Stimulated activated CD8-positive, alpha-beta memory T cell treated with anti-CD3 and anti-CD28 coated beads, Interleukin-12 subunit alpha, Interleukin-12 subunit beta, amount 100 ng/mL, for 24 hours (primary cell): Measurements from ENCODE around the gene SCRN3.
"Not testable (repeated sequence)": the region's sequence is repeated elsewhere in the genome, so short reads cannot be mapped to it uniquely, and the experiment has no call there.

ENCODE experiments used
- DNase-seq: peaks from one replicate; pipeline ENCODE4 v3.0.0-alpha.2; 2020; ENCODE audit errors: extremely low read depth

SCRN3 gene

DNA sequence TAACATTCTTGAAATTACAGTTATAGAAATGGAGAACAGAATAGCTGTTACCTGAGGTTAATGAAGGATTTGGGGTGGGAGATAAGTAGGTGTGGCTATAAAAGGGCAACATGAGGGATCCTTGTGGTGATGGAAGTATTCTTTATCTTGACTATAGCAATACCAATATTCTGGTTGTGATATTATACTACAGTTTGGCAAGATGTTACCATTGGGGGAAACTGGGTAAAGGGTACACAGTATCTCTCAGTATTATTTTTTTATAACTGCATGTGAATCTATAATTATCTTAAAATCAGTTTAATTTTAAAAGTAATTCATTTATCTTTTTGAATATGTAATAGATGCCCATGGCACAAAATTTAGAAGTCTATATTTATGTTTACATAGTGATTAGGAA, 8.1 kb downstream of the SCRN3 start:
- no peak for DNase-seq

DNA sequence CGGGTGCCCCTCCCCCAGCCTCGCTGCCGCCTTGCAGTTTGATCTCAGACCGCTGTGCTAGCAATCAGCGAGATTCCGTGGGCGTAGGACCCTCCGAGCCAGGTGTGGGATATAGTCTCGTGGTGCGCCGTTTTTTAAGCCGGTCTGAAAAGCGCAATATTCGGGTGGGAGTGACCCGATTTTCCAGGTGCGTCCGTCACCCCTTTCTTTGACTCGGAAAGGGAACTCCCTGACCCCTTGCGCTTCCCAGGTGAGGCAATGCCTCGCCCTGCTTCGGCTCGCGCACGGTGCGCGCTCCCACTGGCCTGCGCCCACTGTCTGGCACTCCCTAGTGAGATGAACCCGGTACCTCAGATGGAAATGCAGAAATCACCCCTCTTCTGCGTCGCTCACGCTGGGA, 14.5 kb downstream of the SCRN3 start:
- DNase-seq, result not testable (repeated sequence)

DNA sequence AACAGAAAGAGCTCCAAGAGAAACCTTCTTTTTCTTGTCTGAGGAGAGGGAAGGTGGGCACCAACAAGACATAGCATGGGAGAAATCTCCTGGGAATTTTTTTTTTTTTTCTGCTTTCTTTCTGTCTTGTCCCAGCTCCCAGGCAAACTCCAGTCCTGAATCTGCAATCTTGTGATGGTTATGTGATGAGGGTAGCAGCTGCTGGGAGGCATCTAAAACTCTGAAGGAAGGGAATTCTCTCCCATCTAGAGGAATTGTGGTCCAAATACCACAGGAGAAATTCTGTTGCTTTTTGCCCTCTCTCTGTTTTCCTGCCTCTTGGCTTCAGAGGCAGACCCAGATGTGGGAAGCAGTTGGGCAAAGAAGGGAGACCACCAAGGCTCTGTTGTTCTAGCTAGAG, 16.7 kb downstream of the SCRN3 start:
- no peak for DNase-seq

DNA sequence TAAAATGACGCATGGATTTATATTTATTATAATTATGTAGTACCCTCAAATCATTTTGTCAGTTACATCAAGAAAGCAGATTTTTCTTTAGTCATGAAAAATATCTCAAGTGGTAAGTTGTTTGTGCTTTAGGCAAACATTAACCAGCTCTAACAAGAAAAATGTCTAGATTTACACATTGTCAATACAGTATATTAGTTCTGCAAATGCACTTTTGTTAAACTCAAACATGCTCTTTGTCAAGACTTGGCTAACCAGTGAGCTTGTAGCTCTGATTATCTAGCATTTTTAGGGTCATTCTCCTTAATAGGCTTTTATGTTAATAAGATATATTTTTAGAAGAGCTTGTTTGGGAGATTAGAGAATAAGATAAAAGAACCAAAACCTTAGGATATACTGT, 32.7 kb downstream of the SCRN3 start:
- no peak for DNase-seq

DNA sequence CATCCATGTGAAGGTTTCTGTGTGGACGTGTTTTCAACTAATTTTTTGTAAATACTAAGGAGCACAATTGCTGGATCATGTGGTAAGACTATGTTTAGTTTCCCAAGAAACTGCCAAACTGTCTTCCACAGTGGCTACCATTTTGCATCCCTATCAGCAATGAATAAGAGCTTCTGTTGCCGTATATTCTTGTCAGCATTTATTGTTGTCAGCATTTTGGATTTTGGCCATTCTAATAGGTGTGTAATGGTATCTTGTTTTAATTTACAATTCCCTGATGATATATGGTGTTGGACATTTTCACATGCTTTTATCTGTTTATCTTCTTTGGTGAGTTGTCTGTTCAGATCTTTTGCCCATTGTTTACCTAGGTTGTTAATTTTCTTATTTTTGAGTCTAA, 34.5 kb downstream of the SCRN3 start:
- DNase-seq, result no peak

DNA sequence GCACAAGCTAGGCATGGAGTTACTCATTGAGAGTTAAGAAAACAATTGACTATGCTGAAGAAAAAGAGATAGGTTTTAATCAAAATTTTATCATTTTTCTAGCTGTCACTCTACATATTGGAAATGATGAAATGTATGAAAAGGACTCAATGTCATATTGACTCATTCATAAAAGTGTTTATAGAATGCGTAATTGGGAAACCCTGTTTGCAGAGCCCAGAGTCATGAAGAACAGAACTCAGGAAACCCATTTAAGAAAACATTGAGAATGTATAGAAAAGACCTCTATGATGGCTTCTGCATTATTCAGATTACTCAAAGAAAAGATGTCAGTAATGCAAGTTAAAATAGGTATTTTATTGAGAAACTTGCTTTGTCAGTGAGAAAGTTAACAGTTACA, 36.4 kb downstream of the SCRN3 start:
- DNase-seq, result no peak

DNA sequence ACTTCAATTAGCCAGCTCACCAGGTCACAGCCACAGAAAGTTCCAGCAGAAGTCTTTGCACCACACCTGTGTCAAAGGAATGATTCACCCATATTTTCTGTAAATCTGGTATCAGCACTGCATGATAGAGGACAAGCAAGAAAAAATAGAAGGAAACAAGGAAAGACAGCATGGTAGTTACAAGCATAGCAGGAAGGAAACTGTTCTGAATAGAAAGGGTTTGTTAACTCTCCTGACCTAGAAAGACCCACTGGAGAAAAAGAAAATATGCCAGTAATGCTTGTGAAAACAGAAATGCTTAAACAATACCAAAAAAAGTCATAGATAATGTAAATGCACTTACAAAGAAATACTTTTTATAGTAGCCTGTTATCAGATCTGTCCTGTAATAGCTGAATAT, 40.8 kb downstream of the SCRN3 start:
- no peak for DNase-seq

DNA sequence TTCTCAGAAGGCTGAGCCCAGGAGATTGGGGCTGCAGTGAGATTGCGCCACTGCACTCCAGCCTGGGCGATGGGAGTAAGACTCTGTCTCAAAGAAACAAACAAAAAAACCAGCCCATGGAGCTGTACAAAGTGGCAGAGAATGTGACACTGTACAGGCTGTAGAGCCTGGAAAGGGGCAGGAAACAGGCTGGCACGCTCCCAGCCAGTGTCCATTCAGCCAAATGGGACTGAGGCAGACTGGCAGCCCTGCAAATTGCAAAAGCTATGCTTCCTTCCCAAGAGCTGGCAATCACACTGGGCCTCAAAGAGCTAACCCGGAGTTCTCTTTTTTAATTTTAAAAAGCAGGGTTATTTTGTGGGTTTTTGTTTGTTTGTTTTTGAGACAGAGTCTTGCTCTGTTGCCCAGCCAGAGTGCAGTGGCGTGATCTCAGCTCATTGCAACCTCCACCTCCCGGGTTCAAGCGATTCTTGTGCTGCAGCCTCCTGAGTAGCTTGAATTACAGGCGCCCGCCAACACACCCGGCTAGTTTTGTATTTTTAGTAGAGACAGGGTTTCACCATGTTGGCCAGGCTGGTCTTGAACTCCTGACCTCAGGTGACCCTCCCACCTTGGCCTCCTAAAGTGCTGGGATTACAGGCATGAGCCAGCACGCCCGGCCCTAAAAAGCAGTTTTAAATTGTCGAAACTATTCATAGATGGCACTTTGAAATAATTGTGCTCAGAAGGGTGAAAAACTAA, 42.8 kb downstream of the SCRN3 start:
- no peak for DNase-seq

DNA sequence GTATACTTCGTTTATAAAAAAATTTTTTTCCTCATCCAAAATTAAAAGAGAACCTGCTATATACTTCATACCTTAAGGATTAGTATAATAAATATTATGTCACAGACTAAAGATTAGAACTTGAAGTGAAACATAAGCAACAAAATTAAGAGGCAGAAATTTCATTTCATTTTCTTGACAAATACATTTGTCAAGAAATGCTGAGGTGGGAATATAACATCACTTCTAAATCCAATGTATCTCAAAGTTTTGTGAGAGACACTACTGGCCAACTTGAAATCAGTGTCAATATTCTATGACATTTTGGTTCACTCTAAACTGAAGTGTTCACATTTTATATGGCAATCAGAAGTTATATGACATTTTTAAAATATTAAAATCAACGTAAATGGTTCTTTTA, 43.8 kb downstream of the SCRN3 start:
- no peak for DNase-seq

DNA sequence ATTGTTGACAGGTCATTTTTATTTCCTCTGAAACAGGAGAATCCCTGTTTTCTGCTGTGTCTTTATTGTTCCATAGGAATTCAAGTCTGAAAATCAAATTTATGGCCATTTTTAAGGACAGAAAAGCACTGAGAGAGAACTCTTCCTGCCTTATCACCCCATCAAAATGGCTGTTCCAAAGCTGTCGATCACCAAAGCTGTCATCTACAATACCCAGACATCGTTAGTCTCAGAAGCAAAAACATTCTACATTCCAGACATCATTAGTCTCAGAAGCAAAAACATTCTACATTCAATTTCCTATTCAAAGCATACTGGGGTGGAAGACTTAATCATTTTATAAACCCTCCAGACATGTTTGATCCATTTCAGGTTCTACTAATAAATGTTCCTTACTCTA, 44.4 kb downstream of the SCRN3 start:
- DNase-seq, result no peak

DNA sequence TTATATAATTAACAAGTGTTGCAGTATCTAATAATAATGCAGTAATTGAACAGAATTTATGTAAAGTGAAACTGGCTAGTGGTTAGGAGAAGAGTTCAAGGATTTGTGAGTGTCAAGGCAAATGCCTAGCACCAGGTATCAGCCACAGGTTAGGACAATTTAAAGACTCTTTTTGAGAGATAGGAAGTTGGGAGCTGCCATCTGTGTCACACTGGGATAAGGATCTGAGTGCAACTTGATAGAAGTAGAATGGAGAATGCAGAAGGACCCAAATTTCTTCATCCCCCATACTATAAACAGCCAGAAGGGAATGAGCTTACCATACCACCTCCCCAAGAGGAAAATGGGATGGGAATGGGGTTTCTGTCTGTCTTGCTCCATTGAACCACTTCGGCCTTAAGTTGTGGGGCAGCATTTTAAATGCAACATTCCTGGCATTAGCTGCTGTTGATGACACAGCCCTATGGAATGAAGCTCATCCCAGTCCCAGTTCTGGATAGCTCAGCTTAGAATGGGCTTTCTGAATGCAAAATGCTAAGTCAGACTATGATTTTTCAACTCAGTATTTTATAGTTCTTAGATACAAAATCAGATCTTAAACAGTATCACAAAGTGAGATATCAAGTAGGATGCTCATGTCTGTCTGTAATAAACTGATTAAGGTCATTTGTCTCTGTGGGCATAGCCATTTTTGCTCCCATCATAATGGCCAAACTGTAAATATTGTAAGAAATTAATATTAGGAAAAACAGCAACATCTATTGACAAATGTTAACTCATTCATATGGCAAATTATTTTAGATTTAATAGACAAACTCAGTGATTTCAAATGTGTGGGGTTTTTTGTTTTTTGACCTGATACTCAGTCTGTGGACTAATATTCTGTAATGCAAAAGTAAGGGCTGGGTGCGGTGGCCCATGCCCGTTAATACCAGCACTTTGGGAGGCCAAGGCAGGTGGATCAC, 47.3 kb downstream of the SCRN3 start:
- no peak for DNase-seq

DNA sequence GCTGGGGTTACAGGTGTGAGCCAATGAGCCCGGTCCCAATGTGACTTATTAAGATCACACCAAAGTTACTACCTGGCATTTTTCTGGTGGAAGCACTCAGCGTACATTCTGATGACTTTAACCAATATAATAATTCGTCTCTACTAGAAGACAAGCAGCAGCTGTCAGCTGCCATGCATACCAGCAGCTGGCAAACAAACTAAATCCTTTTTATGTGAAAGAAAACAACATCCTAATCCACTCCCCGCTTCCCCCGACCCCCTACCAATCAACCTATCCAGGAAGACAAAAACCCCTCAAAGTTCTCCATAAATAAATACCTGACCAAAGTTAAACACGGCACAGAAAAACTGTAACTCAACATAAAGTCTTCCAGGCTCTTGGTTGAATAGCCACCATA, 49.2 kb downstream of the SCRN3 start:
- DNase-seq, result no peak

DNA sequence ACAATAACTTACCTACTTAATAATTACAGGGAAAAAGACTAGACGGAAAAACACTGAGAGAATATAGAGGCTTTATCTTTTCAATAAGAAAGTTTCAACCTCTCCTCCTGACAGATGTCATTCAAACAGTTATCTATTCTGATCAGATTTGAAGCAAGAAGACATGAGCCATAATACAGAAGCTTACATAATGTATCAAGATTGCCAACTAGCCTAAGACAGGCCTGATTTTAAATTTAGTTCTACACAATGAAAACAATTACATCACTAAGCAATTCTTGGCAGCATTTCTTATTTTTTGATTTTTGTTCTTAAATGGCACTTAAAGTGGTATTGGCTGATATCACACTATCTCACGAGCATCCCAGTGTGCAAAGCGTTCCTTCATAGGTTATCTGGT, 49.7 kb downstream of the SCRN3 start:
- no peak for DNase-seq

DNA sequence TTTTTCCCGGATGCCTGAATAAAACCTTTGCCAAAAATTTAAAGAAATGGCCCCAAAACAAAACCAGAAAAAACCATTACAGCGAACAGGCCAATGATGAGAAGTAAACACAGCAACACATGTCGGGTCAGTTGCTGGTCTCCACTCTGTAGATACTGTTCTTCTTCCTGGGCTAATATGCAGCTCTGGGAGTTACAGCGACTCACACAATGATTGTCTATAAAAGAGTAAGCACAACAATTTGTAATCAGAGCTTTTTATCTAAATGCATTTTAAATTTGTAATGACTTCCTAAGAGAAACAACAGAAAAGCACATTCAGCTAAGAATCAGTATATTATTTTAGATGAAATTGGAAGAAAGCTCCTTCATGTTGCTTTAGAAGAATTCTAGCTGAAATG, 51.0 kb downstream of the SCRN3 start:
- DNase-seq, result no peak

DNA sequence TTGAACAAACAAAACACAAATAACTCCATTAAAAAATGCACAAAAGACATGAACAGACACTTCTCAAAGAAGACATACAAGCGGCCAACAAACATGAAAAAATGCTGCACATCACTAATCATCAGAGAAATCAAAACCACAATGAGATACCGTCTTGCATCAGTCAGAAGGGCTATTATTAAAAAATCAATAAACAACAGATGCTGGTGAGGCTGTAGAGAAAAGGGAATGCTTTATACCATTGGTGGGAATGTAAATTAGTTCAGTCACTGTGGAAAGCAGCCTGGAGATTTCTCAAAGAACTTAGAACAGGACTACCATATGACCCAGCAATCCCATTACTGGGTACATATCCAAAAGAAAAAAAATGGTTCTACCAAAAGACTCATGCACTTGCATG, 53.5 kb downstream of the SCRN3 start:
- DNase-seq, result no peak

DNA sequence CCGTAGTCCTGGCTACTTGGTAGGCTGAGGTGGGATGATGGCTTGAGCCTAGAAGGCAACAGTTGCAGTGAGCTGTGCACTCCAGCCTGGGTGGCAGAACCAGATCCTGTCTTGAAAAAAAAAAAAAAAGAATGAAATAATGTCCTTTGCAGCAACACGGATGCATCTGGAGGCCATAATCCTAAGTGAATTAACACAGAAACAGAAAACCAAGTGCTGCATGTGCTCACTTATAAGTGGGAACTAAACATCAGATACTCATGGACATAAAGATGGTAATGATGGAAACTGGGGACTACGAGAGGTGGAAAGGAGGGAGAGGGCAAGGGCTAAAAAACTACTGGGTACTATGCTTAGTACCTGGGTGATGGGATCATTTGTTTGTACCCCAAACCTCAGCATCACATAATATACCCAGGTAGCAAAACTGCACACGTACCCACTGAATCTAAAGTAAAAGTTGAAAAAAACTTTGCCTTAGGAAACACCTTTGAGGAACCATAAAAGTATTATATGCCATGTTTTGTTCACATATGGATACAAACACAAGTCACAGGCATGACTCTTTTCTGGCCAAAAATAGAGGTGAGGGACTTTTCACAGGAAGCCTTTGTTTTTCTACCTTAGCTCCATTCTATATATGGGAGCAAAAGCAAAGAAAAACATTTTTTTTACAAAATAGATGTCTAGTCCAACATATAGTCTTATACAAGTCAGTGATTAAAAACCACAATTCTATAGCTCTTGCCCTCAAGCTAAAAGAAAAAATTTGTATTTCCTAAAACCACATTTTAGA, 54.7 kb downstream of the SCRN3 start:
- no peak for DNase-seq

DNA sequence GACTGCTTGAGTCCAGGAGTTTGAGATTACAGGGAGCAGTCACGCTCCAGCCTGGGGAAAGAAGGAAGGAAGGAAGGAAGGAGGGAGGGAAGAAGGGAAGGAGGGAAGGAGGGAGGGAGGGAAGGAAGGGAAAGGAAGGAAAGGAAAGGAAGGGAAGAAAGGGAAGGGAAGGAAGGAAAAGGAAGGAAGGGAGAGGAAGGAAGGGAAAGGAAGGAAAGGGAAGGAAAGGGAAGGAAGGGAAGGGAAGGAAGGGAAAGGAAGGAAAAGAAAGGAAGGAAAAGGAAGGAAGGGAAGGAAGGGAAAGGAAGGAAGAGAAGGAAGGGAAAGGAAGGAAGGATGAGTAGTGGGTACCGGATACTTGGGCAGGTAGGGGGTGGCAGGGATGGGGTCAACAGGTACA, 59.0 kb downstream of the SCRN3 start:
- DNase-seq, result no peak

DNA sequence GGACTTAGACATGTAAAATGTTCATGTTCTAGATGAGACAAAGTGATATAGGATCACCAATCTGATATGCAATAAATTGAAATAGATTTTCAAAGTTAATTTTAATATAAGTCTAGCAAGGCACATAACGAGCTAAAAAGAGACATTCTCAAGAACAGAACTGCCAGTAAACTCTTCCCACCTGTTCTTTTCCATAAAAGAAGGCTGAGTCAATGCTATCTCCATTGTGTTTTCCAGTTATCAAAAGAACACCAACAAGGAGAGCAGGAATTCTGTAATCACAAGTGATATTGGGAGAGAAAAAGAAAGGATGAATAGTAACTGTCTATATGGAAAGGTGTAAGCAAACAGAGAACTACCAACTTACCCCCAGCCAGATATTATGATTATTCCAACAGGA, 65.7 kb downstream of the SCRN3 start:
- no peak for DNase-seq

DNA sequence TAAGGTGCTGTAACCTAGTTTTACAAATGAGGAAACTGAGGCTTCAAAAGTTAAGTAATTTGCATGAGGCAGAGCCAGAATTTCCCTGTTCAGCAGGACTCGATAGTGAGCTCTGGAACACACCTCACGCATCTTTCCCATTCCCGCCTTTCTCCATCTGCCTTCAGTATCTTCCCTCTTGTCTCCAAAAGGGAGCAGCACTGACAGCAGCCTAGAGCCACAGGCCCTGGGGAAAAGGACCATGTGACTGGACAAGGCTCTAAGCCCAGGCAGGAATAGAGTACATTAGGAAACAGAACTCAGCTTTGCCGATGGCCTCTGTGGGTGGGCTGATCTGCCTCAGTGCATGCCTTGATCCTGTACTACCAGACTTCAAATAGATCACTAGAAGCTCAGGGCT, 69.8 kb downstream of the SCRN3 start:
- DNase-seq, result no peak

DNA sequence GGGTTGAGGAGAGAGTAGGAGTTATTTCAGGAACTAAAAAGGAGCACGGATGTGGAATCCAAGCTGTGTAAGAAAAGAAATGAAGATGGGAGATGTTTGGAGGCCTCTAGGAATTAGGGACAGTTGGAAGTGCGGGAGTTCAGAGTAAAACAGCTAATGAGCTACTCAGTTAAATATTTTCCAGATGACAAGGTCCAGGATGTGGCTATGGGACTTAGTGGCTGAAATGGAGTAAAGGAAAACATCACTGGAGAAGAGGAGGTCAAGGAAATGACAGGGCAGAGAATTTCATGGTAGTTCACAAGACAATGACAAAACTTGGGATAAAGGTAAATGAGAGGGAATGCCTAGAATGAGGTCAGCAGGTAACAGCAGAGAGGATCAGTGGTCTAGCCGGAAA, 78.3 kb downstream of the SCRN3 start:
- DNase-seq, result no peak

DNA sequence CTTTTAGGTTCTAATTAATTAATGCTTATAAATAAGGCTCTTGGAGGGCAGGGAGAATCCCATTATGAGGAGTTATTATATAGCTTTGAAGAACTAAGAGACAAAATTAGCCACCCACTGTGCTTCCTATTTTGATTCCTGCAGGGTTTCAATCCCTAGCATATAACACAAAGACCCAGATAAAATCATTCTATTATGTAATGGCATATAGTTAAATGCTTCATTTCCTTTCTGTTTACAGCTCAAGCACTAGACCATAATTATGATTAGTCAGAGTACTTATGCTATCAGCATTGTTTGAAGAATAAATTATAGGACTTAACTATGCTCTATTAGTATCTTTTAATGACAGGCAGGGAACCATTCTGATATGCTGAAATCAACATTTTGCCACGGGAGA, 82.2 kb downstream of the SCRN3 start:
- DNase-seq, result no peak
